NCI-H526 treated with DMSO at 0.1 percent for 48 hours (cell line): Measurements from ENCODE around the gene YEATS4.

Experiments used
- DNase-seq: peaks from one replicate; lab custom pipeline; 2025; lab: John Stamatoyannopoulos, UW

The YEATS4 gene

GRCh38 chr12:69392179-69392928 is 32.8 kb downstream of the YEATS4 start:
- DNase-seq: no peak

GRCh38 chr12:69396041-69396440 is 36.5 kb downstream of the YEATS4 start:
- DNase-seq: no peak

- DNase-seq: no peak
Observed at GRCh38 chr12:69396963-69397362, 37.4 kb downstream of the YEATS4 start.

GRCh38 chr12:69397978-69398377 is 38.4 kb downstream of the YEATS4 start:
- DNase-seq: no peak

GRCh38 chr12:69401940-69402339 is 42.4 kb downstream of the YEATS4 start:
- no peak for DNase-seq

GRCh38 chr12:69404851-69405565 is 45.5 kb downstream of the YEATS4 start:
- no peak for DNase-seq

GRCh38 chr12:69405566-69405865 is 46.0 kb downstream of the YEATS4 start:
- DNase-seq: no peak

- DNase-seq: no peak
Observed at GRCh38 chr12:69406217-69406616, 46.7 kb downstream of the YEATS4 start.

GRCh38 chr12:69410571-69410970 is 51.0 kb downstream of the YEATS4 start:
- no peak for DNase-seq

- no peak for DNase-seq
Observed at GRCh38 chr12:69412655-69413054, 53.1 kb downstream of the YEATS4 start.

GRCh38 chr12:69415471-69416275 is 56.1 kb downstream of the YEATS4 start:
- no peak for DNase-seq

GRCh38 chr12:69417231-69417630 is 57.7 kb downstream of the YEATS4 start:
- DNase-seq: no peak

GRCh38 chr12:69417741-69418167 is 58.2 kb downstream of the YEATS4 start:
- no peak for DNase-seq

GRCh38 chr12:69419701-69420100 is 60.2 kb downstream of the YEATS4 start:
- DNase-seq: no peak

- DNase-seq: no peak
Observed at GRCh38 chr12:69421548-69421947, 62.0 kb downstream of the YEATS4 start.

GRCh38 chr12:69423037-69423905 is 63.7 kb downstream of the YEATS4 start:
- no peak for DNase-seq

GRCh38 chr12:69425417-69425816 is 65.9 kb downstream of the YEATS4 start:
- DNase-seq: no peak

GRCh38 chr12:69428351-69429073 is 69.0 kb downstream of the YEATS4 start:
- no peak for DNase-seq

- no peak for DNase-seq
Observed at GRCh38 chr12:69430942-69431590, 71.5 kb downstream of the YEATS4 start.

GRCh38 chr12:69431591-69432222 is 72.2 kb downstream of the YEATS4 start:
- no peak for DNase-seq
